ENCODE measurements around the gene NTM. TPM values are rescaled to one million over a fixed set of nuclear protein-coding genes. Genes with fewer than 3 reads are reported as not detected.

Gene NTM
- total and polyA plus RNA-seq, 2 of the 8 experiments (the other 6 are each of a cell fraction or from before 2014, with no cell fraction given): 13.4 to 20.0 TPM

DNA sequence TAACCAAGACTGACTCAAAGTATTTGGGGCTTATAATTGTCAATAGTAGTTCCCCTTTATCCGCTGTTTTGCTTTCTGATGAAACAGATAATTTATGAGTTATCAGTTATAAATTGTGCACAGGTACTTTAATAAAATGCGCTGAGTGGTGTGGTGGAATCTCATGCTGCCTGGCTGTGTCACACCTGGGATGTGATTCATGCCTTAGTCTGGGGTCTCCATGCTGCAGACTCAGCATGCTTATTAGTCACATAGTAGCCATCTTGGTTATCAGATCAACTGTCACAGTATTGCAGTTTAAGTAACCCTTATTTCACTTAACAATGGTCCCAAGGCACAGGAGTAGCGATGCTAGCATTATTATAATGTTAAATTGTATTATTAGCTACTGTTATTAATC, 995.2 kb downstream of the NTM start:
- no peaks in the 10 kb centered on the region for H3K9me3 ChIP-seq (ENCODE audit: insufficient read depth in 2 of 2, low read depth in 1 of 2, low read length in 1 of 2)
- H3K9ac ChIP-seq (replicated peaks in 1 of 4; ENCODE audit: extremely low read depth in 1 of 4, low read depth in 3 of 4, low read length in 3 of 4): no peak overlapping the region
- no peak for DNase-seq (ENCODE audit: low read depth in 1 of 2, low spot score in 2 of 2)
- no peak overlapping the region for H2BK12ac ChIP-seq (ENCODE audit: low read depth, low read length)
- no peaks in the 10 kb centered on the region for H3K4me1 ChIP-seq (replicated peaks in 1 of 4; ENCODE audit: control insufficient read depth in 3 of 4, insufficient read depth in 4 of 4, low read length in 3 of 4)
- H3K4ac ChIP-seq (replicated peaks; ENCODE audit: insufficient read length, low read depth, low read length): no peak overlapping the region
- no peak overlapping the region for H3K27ac ChIP-seq (ENCODE audit: low read depth, low read length)
- no peak overlapping the region for H3K14ac ChIP-seq (ENCODE audit: insufficient read length)
- no peak overlapping the region for H2BK5ac ChIP-seq (ENCODE audit: low read depth, low read length)
- H3K79me2 ChIP-seq (ENCODE audit: control insufficient read depth in 1 of 2, insufficient read depth in 2 of 2, low read length in 2 of 2): no peaks in the 10 kb centered on the region
- H2BK120ac ChIP-seq (replicated peaks; ENCODE audit: low read depth, low read length): no peak overlapping the region
- H3K79me1 ChIP-seq (ENCODE audit: low read depth, low read length): no peaks in the 10 kb centered on the region
- no peak overlapping the region for H3K4me3 ChIP-seq (ENCODE audit: extremely low read depth in 1 of 4, insufficient read depth in 2 of 4, low read depth in 3 of 4, low read length in 4 of 4)
- no peaks in the 10 kb centered on the region for H4K20me1 ChIP-seq (replicated peaks in 1 of 2; ENCODE audit: control insufficient read depth in 1 of 2, insufficient read depth in 2 of 2, low read length in 2 of 2)
- ChIA-PET POLR2A (ENCODE audit: partially characterized antibody) (no interaction called here), CTCF (ENCODE audit: partially characterized antibody) (interaction anchor here (0.6 to 1.3 kb wide), 2 partner anchors 53 to 78 kb away, joined by 3 read pairs; no protein-coding TSS in a partner anchor)
- no peak overlapping the region for H2AK5ac ChIP-seq (ENCODE audit: low read depth, low read length)
- H2BK20ac ChIP-seq (ENCODE audit: low read length): no peak overlapping the region
- H3K56ac ChIP-seq (replicated peaks; ENCODE audit: insufficient read length, low read depth, low read length): no peak overlapping the region
- no peaks in the 10 kb centered on the region for H3K23me2 ChIP-seq (ENCODE audit: low read depth, low read length)
- no peak overlapping the region for H2BK15ac ChIP-seq (ENCODE audit: low read length)
- H4K5ac ChIP-seq (ENCODE audit: insufficient read length, low read depth, low read length): no peak overlapping the region
- no peak for FAIRE-seq
- no peak overlapping the region for H3K4me2 ChIP-seq (ENCODE audit: insufficient read depth in 1 of 2, low read depth in 2 of 2, low read length in 2 of 2)
- H3K36me3 ChIP-seq (ENCODE audit: control insufficient read depth in 2 of 4, insufficient read depth in 4 of 4, low read length in 3 of 4): no peaks in the 10 kb centered on the region
- no peak overlapping the region for H3K18ac ChIP-seq (ENCODE audit: extremely low read depth, low read length)
- no peaks in the 10 kb centered on the region for H3K27me3 ChIP-seq (replicated peaks in 1 of 4; ENCODE audit: control insufficient read depth in 3 of 4, extremely low read depth in 1 of 4, insufficient read depth in 3 of 4, low read length in 3 of 4)
- no peak overlapping the region for H2AFZ ChIP-seq (ENCODE audit: low read length)
- no peak overlapping the region; the same call in 1 of the 2 replicates for H4K8ac ChIP-seq (ENCODE audit: extremely low read depth, insufficient read depth, low read length)
- WGBS, 2 experiments (ENCODE audit: extremely low coverage in 1 of 2, insufficient coverage in 1 of 2, insufficient read length in 1 of 2, insufficient replicate concordance in 2 of 2, low coverage in 1 of 2, low lambda C conversion rate in 2 of 2, missing lambda C conversion rate in 1 of 2): 90% methylated on average over 3 of the region's 3 CpGs; no CpG with 5 or more reads in 1 of the 2 experiments
- H3K23ac ChIP-seq (ENCODE audit: insufficient read length): no peak overlapping the region
- no peak overlapping the region for H4K91ac ChIP-seq (replicated peaks; ENCODE audit: insufficient read length, low read length)
- TF ChIP-seq CHD2 (IDR thresholded peaks at IDR 0.05; ENCODE audit: low read length): no peak
- no peak for TF ChIP-seq BACH1 (IDR thresholded peaks at IDR 0.05; ENCODE audit: low read length)
- no peak for TF ChIP-seq CBX8 (IDR thresholded peaks at IDR 0.05; ENCODE audit: borderline replicate concordance, low read depth, low read length)
- no peak for TF ChIP-seq EGR1 (IDR thresholded peaks at IDR 0.05; ENCODE audit: borderline replicate concordance, low read depth, low read length)
